Measurements from ENCODE around the gene MAPK8IP1.

DNA sequence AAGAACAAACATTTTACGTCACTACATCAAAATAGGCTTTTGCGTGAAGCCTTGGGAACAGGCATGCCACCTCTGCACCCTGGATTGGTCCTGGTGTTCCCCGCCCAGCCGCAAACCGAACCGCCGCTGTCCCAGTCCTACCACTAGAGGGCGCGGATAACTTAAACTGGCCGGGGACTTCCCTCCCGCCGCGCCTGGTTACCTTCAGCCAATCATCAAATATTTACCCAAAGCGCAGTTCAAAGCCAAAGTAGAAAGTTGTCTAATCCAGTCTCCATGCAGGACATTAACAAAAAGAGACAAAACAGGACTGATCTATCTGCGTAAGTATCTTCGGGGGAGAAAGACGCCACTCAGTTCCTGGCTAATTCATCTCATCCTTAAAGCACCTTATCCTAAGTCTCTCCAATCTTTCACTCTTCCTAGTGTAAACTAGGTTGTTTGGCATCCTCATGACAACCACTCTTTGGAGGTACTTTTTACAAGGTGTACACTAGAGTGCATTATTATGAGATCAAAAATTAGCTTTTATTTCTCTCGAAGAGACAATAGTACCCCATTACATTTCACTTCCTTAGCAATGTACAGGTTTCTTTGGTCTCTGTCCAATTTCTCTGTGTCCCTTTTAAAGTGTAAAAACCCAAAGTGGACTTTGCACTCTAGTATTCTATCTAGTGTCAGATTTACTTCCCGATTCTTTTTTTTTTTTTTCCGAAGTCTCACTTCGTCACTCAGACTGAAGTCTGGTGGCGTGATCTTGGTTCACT, 42.1 kb upstream of the MAPK8IP1 start:
- TF ChIP-seq, protein P1, sequence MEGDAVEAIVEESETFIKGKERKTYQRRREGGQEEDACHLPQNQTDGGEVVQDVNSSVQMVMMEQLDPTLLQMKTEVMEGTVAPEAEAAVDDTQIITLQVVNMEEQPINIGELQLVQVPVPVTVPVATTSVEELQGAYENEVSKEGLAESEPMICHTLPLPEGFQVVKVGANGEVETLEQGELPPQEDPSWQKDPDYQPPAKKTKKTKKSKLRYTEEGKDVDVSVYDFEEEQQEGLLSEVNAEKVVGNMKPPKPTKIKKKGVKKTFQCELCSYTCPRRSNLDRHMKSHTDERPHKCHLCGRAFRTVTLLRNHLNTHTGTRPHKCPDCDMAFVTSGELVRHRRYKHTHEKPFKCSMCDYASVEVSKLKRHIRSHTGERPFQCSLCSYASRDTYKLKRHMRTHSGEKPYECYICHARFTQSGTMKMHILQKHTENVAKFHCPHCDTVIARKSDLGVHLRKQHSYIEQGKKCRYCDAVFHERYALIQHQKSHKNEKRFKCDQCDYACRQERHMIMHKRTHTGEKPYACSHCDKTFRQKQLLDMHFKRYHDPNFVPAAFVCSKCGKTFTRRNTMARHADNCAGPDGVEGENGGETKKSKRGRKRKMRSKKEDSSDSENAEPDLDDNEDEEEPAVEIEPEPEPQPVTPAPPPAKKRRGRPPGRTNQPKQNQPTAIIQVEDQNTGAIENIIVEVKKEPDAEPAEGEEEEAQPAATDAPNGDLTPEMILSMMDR (IDR thresholded peaks at IDR 0.05), result peak; percentile 90 to 96 (median 94)
- TF ChIP-seq POLR2A (IDR thresholded peaks at IDR 0.05), result no peak

All from sigmoid colon (tissue), 3 donors.